Measurements from ENCODE around the gene RAB40B. TPM values are rescaled to one million over a fixed set of nuclear protein-coding genes. Genes with fewer than 3 reads are reported as not detected.

The RAB40B gene
- total RNA-seq, 1 donor from 2014 or later, result 14.6 TPM

DNA sequence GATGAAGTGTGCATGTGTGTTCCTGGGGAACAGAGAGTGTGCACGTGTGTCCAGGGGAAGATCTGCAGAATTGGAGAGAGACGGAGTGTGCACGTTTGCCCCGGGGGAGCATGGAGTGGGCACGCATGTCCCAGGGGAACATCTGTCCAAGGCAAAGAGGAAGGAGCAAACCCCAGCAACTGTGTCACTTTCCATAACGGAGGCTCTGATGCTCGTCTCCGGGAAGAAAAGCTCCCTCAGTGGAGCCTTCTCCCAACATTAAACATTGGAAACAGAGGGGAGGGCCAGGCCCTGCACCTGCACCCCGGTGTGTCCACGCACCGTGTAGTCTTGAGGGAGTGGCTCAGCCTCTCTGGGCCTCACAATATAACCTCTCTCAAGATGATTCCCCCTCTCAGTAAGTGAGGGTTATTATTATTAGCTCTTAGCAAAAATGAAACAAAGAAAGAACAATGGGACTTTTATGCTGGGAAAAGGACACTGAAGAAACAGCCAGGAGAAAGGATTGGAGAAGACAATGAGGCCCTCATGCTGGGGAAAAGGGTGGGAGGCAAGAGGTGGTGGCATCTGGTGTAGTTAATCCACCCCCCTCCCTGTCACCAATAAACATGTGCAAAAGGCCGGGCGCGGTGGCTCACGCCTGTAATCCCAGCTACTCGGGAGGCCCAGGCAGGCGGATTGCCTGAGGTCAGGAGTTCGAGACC, 7.6 kb downstream of the RAB40B start:
- Mint-ChIP-seq H3K27me3 (ENCODE audit: unreplicated experiment) (no peaks in the 10 kb centered on the region), H3K27ac (ENCODE audit: unreplicated experiment) (no peak overlapping the region), H3K4me1 (ENCODE audit: low read depth, unreplicated experiment) (peaks cover 2% of the 10 kb centered on the region), H3K9me3 (ENCODE audit: unreplicated experiment) (peaks cover 7% of the 10 kb centered on the region), H3K36me3 (ENCODE audit: unreplicated experiment) (peaks cover 11% of the 10 kb centered on the region), H3K4me3 (ENCODE audit: unreplicated experiment) (no peak overlapping the region)
- DNase-seq, result no peak
- TF ChIP-seq, protein P1, sequence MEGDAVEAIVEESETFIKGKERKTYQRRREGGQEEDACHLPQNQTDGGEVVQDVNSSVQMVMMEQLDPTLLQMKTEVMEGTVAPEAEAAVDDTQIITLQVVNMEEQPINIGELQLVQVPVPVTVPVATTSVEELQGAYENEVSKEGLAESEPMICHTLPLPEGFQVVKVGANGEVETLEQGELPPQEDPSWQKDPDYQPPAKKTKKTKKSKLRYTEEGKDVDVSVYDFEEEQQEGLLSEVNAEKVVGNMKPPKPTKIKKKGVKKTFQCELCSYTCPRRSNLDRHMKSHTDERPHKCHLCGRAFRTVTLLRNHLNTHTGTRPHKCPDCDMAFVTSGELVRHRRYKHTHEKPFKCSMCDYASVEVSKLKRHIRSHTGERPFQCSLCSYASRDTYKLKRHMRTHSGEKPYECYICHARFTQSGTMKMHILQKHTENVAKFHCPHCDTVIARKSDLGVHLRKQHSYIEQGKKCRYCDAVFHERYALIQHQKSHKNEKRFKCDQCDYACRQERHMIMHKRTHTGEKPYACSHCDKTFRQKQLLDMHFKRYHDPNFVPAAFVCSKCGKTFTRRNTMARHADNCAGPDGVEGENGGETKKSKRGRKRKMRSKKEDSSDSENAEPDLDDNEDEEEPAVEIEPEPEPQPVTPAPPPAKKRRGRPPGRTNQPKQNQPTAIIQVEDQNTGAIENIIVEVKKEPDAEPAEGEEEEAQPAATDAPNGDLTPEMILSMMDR (IDR thresholded peaks at IDR 0.05; ENCODE audit: partially characterized antibody, unreplicated experiment), result no peak

DNA sequence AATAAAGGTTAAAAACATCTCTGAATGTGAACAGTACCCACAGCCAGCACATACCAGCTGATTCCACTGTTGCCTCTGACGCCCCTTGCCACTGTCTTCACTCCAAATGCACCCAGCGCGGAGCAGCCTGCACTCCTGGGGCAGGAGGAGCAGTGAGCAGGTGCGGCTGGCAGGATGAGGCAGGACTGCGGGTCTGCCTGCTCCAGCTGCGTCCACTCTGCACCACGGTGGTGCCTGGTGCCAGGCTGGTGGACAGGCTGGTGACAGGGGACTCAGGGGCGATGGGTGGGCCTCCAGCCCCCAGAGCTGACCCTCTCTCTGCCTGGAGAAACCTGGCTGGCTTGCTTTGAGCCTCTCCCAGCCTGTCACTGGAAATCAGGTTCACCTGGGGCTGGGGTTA, 9.4 kb downstream of the RAB40B start:
- H3K4me1 Mint-ChIP-seq (ENCODE audit: low read depth, unreplicated experiment), result peaks cover 2% of the 10 kb centered on the region
- H3K27me3 Mint-ChIP-seq (ENCODE audit: unreplicated experiment), result peaks cover 1% of the 10 kb centered on the region
- H3K27ac Mint-ChIP-seq (ENCODE audit: unreplicated experiment), result no peak overlapping the region
- DNase-seq, result no peak
- H3K9me3 Mint-ChIP-seq (ENCODE audit: unreplicated experiment), result peaks cover 2% of the 10 kb centered on the region
- TF ChIP-seq, protein P1 (IDR thresholded peaks at IDR 0.05; ENCODE audit: partially characterized antibody, unreplicated experiment), result no peak
- peaks cover 4% of the 10 kb centered on the region for H3K36me3 Mint-ChIP-seq (ENCODE audit: unreplicated experiment)
- H3K4me3 Mint-ChIP-seq (ENCODE audit: unreplicated experiment), result no peak overlapping the region

DNA sequence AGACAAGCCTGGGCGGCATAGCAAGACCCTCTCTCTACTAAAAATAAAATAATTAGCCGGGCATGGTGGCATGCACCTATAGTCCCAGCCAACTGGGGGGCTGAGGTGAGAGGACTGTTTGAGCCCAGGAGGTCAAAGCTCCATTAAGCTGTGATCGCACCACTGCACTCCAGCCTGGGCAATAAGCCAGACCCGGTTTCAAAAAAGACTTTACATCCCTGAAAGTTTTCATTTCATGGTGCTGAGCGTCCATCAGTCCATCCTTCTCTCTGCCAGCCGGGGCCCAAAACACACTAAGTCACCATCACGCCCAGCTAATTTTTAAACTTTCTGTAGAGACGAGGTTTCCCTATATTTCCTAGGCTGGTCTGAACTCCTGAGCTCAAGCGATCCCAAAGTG, 10.6 kb downstream of the RAB40B start:
- no peak for DNase-seq

DNA sequence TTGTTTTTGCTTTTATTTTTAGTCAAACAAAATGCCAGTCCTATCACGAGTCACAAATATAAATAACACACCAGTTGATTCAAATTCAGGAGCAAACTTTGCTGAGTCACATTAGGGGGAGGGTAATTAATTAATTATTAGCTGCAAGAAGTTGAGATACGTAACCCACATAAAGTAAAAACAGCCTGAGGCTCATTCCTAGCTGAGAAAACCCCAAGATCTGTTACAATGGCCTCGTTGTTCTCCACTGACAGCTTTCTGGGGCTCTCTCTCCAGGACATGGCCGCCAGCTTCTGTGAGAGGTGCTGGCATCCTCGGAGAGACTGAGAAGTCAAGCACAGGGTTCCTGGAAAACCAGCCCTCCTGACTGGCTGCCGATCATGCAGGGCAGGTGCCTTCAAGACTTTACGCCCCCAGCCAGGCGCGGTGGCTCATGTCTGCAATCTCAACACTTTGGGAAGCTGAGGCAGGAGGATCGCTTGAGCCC, 11.1 kb downstream of the RAB40B start:
- no peak for DNase-seq
- Mint-ChIP-seq H3K9me3 (ENCODE audit: unreplicated experiment) (peaks cover 2% of the 10 kb centered on the region), H3K36me3 (ENCODE audit: unreplicated experiment) (peaks cover 4% of the 10 kb centered on the region), H3K4me3 (ENCODE audit: unreplicated experiment) (no peak overlapping the region), H3K27ac (ENCODE audit: unreplicated experiment) (no peak overlapping the region), H3K4me1 (ENCODE audit: low read depth, unreplicated experiment) (peaks cover 2% of the 10 kb centered on the region), H3K27me3 (ENCODE audit: unreplicated experiment) (peaks cover 1% of the 10 kb centered on the region)
- TF ChIP-seq, protein P1 (IDR thresholded peaks at IDR 0.05; ENCODE audit: partially characterized antibody, unreplicated experiment), result no peak

More for the DNA sequence above, 10.6 kb downstream of the RAB40B start:
- Mint-ChIP-seq H3K36me3 (ENCODE audit: unreplicated experiment) (peaks cover 4% of the 10 kb centered on the region), H3K9me3 (ENCODE audit: unreplicated experiment) (peaks cover 2% of the 10 kb centered on the region), H3K4me3 (ENCODE audit: unreplicated experiment) (no peak overlapping the region), H3K27ac (ENCODE audit: unreplicated experiment) (no peak overlapping the region), H3K4me1 (ENCODE audit: low read depth, unreplicated experiment) (peaks cover 2% of the 10 kb centered on the region), H3K27me3 (ENCODE audit: unreplicated experiment) (peaks cover 1% of the 10 kb centered on the region)
- TF ChIP-seq, protein P1 (IDR thresholded peaks at IDR 0.05; ENCODE audit: partially characterized antibody, unreplicated experiment), result no peak

Measured in glutamatergic neuron (in vitro differentiated cells).